NB4 (cell line): ENCODE results near the gene ANKRD52.

Experiments
- MAX ChIP-seq: IDR thresholded peaks from 2 replicates; pipeline ENCODE4 v1.6.1; 2011; ENCODE audit warnings: low read depth, low read length
- TF ChIP-seq, protein P1 (sequence below): IDR thresholded peaks from one replicate; pipeline ENCODE4 v1.5.1; 2012; ENCODE audit warnings: low read depth, low read length

- TF ChIP-seq, protein P1, sequence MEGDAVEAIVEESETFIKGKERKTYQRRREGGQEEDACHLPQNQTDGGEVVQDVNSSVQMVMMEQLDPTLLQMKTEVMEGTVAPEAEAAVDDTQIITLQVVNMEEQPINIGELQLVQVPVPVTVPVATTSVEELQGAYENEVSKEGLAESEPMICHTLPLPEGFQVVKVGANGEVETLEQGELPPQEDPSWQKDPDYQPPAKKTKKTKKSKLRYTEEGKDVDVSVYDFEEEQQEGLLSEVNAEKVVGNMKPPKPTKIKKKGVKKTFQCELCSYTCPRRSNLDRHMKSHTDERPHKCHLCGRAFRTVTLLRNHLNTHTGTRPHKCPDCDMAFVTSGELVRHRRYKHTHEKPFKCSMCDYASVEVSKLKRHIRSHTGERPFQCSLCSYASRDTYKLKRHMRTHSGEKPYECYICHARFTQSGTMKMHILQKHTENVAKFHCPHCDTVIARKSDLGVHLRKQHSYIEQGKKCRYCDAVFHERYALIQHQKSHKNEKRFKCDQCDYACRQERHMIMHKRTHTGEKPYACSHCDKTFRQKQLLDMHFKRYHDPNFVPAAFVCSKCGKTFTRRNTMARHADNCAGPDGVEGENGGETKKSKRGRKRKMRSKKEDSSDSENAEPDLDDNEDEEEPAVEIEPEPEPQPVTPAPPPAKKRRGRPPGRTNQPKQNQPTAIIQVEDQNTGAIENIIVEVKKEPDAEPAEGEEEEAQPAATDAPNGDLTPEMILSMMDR = no peak
- TF ChIP-seq MAX = no peak
Observed at GRCh38 chr12:56213878-56214277, 44.3 kb downstream of the ANKRD52 start.
